ENCODE measurements around the gene PEX14.

Gene PEX14

DNA sequence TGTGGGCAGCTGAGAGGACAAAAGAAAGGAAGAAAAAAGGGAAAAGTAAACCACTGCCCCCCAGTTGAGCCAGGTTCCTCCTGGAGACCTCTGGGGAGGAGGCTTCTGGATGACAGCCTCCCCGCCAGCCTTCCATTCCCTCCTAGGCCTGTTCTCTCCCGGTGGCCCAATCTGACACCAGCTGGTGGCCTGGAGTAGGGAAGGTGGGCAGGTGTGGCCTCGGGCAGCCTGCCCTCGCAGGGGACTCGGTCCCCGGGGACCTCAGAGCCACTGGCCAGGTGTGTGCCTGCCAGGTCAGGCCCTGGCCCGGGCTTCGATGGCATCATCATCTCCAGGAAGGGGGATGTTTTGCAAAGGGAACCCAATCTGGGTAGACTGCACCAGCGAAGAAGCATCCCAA is 162.7 kb downstream of the PEX14 start:
- no peak for DNase-seq

DNA sequence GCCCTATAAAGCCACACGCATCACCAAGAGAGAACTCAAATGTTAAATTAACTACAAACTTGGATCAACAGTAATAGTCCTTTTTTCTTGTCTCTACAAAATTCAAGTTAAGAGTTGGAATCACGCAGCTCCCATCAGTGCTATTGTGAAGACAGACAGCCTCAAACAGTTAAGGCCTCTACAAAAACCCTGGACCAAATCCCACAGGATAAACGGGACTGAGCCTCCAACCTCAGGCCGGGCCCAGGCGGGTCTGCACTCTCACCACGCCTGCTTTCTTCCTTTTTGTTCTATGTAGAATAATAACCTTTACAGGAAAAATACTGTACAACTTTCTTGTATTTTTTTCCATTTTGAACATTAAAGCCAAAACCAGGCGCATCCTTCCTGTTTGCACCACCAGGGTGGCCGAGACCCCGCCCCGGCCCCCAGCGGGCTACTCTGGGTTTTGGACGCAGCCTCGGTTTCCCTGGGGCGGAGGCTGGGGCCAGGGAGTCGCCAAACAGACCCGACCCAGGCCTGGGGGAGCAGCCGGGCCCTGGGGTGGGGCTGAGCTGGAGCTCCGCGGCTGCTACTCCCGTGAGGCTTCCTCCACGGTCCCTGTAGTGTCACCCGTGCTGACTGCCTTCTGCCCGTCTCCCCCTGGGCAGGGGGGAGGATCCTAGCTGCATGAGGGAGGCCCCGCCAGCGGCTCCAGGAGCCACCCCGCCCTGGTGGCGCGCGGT is 163.2 kb downstream of the PEX14 start:
- DNase-seq: no peak

DNA sequence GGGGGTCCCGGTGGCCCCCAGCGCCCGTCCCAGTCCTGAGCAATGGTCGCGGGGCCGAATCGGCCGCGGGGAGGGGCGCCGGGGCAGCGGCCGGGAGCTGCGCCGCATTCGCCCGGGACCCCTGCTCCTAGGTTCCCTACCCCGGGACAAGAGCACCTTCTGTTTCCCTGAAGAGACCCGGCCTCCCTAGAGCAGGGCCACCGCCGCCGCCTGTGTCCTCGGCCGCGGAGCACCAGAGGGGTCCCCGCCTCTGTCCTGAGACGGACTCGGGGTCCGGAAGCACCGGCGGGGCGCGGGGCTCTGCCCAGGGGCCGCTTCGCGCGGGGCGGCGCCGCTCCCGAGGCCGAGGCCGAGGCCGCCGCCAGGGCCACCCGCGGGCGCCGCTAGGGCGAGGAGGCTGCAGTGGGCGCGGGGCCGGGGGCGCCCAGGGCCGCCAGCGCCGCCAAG is 163.8 kb downstream of the PEX14 start:
- no peak for DNase-seq

DNA sequence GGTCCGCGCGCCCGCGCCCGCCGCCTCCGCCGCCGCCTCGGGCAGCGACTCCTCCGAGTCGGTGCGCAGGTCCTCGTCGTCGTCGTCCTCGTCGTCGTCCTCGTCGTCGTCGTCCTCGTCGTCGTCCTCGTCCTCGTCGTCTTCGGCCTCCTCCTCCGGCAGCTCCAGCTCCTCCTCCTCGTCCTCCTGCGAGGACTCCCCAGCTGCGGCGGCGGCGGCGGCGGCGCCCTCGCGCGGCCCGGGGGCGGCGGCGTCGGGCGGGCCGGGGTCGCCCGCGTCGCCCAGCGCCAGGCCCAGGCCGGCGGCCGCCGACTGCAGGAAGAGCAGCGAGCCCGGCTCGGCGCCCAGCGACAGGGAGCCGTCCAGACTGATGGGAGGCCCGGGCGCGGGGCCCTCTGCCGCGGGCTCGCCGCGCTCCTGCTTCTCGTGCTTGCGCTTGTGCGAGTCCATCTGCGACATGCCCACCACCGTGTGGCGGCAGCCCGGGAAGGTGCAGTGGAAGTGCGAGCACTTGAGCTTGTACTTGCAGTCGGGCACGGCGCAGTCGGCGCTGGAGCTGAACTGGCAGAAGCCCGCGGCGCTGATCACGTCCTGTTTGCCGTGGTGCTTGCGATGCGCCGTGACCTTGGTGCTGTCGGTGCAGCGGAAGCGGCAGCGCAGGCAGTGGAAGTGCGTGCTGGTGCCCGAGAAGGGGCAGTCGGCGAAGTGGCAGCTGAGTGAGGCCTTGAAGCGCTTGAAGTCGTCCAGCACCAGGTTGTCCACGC is 164.4 kb downstream of the PEX14 start:
- DNase-seq: no peak

DNA sequence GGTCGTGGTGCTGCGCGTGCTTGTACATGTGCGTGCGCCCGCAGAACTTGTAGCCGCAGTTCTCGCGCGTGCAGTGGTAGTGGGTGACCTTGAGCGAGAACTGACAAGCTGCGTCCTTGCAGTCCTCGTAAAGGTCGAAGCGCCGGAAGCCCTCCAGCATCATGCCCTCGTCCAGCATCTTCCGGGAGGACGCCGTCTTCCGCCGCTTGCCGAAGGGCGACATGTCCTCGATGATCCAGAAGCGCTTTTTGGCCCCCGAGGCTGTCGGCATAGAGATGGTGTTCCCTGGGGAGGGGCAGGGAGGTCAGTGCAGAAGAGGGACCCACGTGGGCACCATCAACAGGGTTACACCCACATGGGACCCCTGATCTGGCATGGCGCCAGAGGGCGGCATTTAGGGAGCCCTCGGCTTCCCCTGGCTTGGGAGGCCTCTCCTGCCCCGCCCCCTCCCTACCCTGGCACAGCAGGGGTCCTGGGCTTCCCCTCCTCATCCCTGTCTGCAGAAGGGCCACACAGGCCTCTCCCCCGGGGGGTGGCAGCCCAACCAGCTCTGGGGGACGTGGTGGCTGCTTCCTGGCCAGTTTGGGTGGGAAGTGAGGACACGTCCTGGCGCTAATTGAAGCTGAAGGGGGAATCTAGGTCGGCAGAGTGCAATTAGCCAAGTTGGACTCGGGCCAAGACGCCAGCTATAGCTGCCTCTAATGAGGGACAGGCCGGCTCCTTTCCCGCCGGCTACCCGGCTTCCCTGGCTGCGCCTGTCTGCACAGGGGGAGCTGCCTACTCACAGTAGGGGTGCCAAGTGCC is 165.2 kb downstream of the PEX14 start:
- DNase-seq: no peak

DNA sequence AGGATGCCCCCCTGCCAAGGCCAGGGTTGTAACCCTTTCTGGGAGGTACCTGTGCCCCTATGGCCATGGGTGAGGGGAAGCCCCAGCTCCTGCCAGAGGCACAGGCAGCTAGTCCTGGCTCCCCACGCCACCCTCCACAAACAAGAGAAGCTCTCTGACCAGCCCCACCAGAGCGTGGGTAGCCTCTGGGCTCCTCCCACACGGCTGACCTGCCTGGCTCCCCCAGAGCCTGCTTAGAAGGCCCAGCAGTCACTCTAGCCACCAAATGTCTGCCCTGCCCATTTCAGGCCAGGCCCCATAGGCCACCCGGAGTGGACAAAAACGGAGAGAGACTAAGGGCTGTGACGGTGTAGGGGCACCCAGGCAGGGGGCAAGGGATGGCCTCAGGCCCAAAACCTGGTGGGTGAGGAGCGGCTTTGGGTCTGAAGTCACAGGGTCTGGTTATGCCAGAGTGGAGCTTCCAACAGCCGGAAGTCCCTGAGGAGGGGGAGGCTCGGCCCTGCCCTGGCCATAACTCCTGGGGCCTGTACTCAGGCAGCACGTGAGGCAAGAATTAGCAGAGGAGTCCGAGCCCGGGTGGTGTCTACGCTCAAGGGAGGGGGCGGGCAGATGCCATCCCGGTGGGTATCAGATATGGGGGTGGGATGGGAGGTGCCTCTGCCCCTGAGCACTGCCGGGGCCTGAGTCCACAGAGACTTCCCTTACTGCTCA is 166.2 kb downstream of the PEX14 start:
- DNase-seq: no peak

DNA sequence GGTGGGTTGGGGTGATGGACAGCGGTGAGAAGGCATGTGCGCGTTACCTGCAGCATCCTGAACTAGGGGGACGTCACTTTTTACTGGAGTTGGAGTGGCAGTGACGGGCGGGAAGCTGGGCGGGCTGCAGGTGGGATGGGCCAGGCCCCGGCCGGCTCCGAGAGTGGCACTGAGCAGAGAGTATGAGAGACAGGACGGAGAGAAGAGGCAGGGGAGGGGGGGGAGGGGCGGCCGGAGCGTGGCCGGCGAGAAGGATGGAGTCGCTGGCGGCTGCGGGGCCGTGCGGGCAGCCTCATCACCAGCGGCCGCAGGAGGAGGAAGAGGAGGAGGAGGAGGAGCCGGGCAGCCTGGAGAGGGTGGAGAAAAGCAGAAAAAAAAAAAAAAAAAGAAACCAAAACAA is 167.2 kb downstream of the PEX14 start:
- DNase-seq: no peak

DNA sequence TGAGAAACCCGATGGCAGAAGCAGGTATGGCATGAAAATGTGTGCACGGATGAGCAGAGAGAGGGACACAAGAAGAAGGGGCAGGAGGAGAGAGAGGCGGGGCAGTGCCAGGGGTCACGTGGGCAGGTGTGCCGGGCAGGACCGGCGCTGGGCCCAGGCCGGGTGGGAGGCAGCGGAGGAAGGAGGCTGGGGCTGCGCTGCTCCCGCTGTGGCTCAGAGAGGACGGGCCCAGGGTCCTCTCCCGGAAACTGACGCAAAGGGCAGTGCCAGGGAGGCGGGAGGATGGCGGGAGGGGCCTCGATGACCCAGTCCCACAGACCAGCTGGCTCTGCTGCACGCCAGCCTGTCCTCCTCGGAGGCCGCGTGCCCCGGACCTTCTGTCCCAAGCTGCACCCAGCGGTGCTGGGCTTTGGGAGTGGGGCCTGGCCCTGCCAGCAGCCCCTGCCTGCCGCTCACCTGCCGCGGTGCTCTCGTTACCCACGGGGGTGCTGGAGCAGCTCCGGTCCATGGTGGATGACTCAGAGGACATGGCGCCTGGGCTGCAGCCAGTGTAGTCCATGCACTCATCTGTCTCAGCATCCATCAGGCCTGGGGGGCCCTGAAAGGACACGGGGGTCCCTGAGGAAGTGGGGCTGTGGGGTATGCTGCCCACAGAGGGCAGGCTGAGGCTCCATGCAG is 167.8 kb downstream of the PEX14 start:
- DNase-seq: no peak

DNA sequence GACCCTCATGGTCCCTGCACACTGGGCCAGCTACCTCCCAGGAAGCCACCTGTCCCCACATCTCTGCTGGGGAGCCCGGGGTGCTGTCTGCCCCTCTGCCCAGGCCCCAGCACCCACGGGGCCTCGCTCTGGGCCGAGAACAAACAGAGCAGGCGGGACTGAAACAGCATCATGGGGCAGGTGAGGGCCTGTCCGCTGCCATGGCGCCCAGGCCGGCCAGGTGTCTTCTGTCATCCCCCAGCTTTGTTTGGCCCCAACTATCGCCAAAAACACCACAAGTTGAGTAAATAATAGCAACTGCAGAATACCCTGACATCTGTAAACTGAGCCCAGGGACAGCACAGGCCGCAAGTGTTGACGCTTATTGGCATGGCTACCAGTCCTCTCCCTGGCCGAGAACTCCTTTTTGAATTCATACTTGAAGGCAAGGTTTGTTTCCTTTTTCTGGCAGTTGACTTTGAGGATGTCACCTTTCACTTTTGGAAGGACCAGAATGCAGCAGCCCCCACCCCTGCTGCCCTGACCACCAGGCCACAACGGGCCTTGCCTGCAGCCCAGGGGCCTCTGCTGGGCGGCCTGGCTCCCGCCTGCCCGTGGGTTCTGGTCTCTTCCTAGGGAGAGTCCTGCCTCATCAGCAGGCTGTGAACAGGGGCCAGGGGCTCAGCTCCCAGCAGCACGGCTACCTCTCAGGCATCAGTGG is 169.0 kb downstream of the PEX14 start:
- no peak for DNase-seq

DNA sequence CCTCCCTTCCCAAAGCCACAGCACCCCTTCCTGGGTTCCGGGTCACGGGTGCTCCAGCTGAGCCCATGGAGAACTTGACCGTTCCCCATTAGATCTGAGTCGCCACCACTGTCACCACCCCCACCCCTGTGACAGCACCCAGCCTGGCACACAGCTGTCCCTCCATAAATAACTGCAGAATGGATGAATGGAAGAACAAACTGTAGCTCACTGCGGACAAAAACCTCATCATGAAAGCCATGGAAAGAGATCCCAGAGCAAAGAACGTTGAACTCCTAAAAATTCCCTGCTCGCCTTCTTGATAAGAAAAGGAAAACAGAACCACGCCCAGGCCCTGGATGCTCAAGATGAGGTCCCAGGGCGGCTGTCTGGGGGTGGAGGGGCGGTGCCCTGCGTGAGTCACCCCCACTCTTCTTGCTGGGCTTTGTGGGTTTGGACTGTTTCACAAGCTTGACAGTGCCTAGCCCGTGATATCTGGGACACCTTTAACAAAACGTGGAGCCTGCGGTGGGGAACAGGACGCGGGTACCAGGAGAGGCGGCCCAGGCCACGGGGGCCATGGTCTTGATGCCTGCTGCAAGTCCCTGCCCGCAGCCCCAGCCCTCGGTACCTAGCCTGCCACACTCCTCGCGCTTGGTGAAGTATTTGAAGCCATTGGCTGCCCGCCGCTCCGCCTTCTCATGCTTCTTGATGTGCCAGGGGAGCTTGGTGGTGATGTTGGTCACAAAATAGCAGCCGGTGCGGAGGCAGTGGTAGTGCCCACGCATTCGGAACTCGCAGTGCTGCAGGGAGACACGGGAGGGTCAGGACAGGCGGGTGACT is 169.8 kb downstream of the PEX14 start:
- DNase-seq: no peak

DNA sequence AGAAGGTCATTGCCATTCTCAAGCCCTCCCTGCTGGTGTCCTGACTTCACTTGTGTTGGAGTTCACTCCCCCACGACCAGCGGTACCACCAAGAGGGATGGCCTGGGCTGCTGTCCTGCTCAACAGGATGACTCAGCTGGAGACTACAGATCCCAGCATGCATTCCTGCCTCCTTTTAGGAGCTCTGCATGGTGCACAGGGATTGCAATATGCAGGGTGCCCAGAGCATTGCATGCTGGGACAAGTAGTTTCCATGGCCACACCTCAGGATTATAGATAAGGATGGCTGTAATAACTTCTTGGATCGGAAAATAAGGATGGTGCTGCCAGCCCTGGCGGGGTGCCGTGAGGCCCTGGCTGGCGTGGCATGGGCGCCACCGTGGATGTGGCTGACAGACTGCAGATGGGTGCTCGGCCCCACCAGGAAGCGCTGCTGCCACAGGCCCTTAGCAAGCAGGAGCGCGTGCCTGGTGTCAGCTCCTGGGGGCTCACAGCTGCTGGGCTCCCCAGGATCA is 171.7 kb downstream of the PEX14 start:
- no peak for DNase-seq

DNA sequence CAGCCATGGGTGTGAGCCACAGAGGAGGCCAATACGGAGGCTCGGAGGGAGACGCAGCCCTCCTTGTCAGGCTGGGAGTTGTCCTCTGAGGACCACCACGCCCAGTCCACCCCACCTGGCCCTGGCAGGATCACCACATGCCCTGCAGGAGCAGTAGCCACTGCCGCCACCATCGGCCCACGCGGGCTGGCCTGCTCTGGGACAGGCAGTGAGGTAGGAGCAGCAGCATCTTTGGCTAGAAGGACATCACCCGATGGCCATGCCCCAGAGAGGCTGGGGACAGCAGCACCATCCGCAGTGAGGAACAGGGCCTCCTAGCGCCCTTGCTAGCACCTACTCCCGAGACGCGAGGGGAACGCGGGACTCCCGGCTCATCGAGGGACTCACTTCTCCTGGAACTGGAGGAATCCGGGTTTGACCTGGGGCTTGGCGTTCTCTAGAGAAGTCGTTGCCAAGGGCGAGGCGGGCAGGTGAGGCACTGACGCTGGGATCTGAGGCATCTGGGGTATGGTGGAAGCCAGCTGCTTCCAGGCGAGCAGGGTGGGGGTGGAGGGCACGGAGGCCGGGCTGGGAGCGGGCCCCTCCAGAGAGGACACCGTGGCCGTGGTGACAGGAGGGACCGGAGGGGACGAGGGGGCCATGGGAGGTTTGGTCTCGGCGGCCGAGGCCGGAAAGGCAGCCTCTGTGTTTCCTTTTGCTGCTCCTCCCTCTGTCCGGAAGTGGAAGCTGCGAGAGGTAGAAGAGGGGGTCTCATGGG is 172.8 kb downstream of the PEX14 start:
- no peak for DNase-seq

DNA sequence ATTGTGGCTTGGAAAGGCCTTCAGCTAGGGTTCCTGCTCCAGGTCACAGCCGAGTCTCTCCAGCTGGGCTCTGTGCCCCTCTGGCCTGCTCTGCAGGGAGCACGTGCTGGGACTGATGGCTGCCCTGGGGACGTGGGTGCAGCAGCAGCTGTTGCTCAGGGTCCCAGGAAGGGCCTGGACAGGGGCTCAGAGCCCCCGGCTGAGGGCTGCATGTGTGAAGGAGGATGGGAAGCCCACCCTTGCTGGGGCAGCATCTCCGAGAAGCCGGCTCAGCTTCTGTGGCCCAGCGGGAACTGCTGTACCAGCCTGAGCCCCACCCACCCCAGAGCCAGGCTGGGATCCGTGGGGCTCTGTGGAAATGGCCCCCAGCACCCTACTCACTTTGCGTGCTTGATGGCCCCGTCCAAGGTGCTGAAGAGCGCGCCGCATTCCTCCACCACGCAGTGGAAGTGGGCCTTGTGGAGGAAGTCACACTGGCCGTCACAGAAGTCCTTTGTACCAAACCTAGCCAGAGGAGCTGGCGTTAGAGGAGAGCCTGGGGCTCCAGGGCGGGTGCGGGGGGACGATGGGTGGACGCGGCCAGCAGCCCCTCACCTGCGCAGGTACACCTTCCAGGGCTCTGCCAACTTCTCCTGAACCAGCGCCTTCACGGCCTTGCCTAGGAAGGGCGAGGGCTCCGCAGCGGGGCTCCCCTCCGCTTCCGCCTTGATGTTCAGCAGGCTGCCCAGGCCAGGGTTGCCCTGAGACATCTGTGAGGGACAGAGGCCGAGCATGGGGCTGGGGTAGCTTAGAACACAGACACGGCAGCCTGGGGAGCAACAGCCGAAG is 174.2 kb downstream of the PEX14 start:
- DNase-seq: no peak

DNA sequence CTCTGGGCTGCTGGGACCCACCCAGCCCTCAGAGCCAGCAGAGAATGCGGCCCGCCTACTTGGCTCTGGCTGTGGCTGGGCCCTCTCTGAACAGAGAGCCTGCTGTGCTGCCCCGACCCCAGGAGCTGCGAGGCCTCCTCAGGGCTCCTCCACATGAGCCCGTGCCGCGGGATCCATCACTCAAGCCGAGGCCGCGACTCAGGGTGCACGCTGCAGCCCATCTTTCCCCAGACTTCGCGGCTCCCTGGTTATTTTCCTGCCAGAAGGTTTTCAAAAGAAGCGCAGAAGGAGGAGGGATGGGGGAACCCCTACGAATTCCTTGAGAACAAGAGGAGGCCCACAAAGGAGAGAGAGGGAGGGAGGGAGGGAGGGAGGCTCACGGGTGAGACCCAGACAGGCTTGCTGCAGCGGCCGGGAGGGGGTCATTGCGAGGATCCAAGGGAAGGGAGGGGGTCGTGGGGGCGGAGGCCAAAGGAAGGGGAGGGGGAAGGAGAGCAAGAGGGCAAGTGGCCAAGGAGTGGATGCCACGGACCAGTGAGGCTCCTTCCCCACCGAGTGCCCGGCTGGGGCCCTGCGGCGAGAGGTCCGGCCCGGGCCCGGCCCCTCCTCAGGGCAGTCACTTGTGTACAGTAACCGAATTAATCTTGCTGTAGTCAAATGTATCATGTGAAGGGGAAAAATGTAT is 174.9 kb downstream of the PEX14 start:
- no peak for DNase-seq

DNA sequence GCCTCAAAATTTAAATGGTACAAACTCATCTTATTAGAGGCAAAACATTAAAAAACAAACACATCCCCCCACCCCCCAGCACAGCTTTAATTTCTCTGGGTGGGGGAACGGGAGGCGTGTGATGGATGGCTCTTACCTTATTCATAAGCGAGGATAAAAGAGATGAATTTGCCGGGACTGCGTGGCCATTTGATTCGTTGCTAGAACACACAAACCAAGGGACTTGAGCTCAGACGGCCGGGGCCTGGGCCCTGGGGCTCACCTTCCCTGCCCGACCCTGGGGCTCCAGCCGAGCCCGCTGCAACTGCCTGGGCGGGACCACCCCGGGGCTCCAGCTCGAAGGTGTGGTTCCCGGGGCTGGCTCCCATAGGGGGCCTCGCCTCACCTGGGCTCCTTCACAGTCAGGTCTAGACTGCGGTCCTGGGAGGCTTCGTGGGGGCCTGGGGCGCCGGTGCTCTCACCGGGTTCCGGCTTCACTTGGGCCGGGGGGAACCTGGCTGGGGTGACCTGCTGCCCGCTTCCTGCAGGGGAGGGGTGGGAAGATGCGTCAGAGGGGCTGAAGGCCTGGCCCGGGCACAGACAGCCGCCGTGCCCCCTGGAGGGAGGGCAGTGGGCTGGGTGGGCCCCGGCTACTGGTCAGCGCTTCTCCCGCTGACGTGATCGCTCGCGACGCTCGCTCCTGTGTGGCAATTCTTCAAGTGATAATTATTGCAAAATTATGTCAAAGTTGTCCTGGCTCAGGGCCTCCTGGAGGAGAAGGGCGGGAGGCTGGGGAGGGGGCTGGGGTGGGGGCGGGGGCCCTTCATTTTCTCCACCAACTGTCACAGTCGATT is 176.0 kb downstream of the PEX14 start:
- DNase-seq: no peak

DNA sequence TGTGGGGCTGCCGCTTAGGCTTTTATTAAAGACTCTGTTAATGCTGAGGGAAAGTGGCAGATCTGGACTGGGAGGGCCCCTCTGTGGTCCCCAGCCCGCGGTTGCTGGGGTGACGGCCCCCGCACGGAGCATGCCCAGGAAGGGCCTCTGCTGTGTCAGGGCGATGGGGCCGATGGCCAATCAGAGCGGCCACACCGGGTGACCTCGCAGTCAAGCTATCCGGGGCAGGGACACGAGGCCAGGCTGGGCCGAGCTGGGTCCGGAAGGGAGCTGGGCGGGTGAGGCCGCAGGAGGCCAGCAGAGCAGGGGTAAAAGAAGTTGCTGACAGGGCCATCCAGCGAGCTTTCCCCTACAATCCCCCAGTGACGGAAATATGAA is 176.6 kb downstream of the PEX14 start:
- DNase-seq: no peak

DNA sequence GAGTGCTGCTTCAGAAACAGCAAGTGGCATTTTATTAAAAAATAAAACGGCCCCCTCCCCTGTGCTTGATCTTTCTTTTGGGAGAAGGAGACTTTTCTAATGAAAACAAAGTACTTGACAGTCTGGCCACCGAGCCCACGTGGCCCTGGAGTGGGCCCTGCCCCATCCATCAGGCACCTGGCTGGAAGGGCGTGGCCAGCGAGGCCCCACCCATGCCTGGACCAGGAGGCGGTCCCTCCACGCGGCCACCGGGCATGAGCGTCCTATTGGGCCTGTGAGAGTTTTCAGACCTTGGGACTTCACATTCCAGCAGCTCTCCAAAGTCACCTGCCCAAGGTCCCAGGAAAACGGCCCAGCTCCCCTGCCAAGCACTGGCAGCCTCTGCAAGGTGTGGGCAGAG is 177.0 kb downstream of the PEX14 start:
- DNase-seq: no peak
